IPS-NIHi7 (cell line): ENCODE measurements around the gene MED26.
"Not testable (repeated sequence)": the region's sequence is repeated elsewhere in the genome, so short reads cannot be mapped to it uniquely, and the experiment has no call there.

Experiments
- DNase-seq: peaks from one replicate; pipeline ENCODE4 v3.0.0; 2012; ENCODE audit warnings: mixed read lengths; ENCODE audit errors: extremely low spot score

MED26 gene

DNA sequence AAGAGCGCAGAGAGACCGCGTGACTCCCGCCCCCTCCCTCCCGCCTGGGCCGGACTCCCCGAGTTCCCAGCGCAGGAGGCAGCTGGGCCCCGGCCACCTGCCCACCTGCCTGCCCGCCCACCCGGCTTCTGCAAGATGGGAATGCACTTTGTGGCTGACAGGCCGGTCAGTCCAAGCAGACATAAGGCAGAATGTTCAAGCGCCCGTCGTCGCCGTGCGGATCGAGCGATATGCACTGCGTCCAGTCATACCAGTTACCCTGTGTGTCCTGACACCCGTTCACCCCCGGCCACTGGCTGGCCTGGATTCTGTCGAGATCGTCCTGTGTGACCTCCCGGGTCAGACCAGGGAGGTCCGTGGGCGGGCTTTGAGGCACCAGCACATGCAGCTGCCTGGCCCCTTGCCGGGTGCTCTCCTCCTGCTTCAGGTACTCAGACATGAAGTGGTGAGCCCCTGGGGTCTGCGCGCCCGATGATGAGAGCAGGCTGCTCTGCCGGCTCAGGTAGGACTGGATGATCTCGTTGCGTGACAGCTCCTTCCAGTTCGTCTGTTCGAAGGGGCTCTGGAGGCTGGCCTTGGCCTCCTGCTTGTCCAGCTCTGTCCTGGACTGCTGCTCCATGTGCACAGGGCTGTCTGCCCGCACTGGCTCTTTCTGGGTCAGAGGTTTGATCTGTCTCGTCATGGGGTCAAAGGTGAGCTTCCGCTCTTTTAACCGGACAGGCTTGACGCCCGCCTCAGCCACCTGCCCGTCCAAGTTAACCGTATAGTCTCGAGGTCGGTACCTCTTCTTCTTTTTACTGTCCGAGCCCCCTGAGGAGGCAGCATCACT is 51.9 kb downstream of the MED26 start:
- no peak for DNase-seq

DNA sequence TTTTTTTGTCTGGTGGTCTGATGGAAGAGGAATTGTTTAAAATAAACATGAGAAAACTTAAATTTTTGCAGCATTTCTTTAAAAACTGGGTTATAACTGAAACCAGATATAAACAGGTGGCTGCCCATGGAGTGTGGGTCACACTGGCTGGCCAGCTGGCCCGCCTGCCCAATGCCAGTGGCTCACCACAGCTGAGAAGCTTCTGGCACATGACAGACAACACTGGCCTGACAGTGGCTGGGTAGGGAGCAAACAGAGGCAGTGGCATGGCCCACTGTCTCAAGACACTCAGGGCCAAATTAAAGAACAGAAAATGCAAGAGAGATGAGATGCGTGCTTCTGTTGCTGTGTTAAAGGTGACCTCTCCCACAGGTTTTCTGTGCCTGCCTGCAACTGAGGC is 52.7 kb downstream of the MED26 start:
- no peak for DNase-seq

DNA sequence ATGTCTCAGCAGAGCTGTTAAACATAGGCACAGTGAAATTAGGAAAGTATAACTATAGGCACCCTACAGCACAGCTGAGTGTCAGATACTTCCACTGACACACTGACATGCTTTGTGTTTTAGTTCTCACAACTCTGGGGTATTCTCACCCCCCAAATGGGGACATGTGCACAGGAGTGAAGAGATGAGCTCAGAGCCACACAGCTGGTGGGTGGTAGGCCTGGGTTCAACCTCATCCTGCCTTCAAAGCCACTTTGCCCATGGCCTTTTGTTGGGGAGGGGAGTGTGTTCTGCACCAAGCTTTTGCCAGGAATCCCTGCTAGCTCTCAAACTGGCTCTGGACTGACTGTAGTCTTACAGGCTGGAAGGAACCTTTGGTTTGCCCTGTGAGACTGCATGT is 54.1 kb downstream of the MED26 start:
- DNase-seq = no peak

DNA sequence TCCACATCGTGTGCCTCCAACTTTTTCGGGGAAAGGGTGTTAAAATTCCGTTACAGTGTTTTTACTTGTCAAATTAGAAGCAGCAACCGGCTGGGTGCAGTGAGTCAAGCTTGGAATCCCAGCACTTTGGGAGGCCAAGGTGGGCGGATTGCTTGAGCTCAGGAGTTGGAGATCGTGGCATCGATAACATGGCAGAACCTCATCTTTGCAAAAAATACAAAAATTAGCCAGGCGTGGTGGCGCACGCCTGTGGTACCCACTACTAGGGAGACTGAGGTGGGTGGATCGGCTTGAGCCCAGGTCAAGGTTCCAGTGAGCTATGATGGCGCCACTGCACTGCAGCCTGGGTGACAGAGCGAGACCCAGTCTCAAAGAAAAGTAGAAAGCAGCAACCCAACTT is 54.7 kb downstream of the MED26 start:
- no peak for DNase-seq

DNA sequence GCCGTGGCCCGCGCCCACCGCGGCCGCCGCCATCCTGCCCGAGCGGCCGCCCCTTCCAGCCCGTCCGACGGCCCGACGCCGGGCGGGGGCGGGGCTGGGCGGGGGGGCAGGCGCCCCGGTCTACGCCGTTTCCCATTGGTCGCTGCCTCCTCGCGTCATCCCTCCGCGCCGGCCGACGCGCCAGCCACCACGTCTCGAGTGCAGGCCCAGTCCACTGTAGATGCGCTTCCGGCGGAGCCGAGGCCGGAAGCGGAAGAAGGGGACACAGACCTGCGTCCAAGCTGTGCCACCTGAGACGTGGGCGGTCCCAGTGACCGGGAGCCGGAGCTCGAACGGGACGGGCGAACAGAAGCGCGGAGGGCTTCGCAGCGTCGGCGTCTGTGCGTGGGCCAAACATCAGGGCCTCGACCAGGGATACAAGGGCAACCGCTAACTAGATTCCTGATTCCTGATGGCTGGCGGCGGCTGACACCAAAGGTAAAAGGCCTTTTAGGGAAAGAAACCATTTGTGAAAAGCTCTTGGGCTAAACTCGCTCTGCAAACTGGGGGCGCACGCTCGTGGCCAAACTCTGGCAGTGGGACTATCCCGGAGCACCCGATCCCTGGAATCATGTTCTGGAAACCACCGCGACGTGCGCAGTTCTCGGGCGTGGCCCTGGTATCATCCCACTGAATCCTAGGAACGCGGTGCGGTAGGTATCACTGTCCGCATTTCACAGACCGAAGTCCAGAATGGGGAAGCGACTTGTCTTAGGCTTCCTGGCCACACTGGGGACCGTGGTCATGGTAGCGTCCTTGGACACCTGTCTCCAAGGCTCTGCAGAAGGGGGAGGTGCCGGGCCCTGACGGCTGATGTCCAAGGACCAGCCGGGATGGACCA is 55.4 kb downstream of the MED26 start, which contains the start of gene SLC35E1:
SLC35E1 (minus strand) TSS at position 84 of the 880 bp plus-strand sequence; CDS start at position 33, 51 bp downstream.
- DNase-seq = peak; percentile 100

DNA sequence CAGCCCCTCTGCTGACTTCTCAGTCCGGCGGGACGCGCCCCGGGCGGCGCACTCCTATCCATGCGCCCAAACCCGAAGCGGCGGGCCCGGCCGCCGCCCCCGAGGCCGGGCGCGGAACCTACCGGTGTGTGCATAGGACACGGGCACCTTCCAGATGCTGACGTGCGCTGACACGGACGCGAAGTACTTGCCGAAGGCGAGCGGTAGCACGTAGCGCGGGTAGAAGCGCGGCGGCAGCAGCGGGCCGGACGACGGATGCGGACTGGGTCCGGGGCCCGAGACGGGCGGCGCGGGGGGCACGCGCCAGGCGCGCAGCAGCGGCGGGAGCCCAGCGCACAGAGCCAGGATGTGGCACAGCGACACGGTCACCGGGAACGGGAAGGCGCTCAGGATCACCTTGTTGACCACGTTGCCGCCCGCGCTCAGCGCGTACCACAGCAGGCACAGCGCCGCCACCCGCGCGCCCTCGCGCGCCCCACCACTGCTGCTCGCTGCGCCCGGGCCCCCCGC is 56.1 kb downstream of the MED26 start:
- DNase-seq = peak; percentile 38

DNA sequence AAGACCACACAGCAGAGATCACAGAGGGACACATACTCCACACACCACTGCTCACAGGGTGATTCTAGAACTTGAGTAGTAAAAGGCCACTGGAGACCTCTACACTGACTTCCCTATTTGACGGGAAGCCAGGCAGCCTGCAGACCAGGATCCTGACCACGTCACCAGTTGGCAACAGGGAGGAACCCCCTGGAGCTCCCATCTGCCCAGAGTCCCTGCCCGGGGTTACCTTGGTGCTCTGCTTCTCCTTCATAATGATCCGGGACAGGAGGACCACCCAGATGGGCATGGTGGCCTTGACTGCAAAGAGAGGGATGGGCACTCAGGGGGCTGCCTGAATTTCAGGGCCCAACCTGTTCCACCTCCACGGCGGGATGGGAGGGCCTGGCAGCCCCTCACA is 56.7 kb downstream of the MED26 start:
- DNase-seq = no peak

DNA sequence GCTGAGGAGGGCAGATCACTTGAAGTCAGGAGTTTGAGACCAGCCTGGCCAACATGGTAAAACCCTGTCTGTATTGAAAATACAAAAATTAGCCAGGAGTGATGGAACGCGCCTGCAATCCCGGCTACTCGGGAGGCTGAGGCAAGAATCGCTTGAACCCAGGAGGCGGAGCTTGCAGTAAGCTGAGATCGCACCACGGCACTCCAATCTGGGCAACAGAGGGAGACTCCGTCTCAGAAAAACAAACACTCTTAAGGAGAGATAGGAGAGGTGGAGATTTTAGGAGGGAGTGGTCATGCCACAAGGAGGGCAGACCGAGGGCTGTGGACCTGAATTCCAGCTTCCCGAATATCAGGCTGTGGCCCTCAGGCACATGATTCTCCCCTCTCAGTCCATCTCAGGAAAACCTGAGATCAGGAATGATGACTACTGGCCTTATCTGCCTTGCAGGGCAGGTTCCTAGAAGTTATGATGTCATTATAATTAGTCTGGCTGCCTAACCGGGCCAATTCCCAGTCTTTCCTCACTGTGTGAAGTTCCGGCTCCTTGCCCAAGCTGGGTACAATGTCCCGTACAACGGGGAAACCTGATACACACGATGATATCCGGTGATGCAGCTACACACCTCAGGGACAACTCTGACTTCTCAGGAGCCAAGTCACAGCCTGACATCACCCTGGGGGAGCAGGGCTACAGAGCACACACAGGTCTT is 58.2 kb downstream of the MED26 start:
- DNase-seq = no peak

DNA sequence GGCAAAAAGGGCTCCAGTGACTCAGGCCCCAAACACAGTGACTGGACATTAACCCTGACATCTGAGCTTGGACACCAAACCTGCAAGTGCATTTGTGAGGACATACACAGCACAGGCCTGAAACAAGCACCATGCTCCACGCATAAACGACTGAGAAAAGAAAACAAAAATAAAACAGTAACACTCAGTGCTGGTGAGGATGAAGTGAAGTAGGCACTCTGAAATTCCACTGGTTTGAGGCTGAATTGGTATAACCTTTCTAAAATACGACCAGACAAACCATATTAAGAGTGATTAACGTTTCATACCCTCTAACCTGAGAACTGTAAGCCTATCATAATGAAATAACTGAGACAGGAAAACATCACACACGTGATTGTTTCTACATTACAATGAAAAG is 61.3 kb downstream of the MED26 start:
- no peak for DNase-seq

DNA sequence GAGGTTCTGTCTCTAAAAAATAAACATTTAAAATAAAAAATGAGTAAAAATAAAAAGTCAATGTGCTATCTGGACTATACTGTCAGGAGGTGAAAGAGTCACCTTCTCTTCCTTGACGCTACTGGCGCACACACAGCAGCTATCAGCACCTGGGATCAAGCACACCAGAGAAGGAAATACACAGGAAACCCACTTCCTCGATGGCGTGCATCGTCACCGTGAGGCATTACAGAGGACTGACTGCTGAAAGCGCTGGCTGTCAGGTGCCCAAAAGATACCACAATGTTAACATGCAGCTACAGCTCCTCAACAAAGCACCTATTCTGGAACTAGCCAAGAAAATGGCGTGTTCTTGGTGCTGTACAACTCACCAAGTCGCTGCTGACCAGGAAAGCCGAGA is 61.8 kb downstream of the MED26 start:
- DNase-seq = no peak

DNA sequence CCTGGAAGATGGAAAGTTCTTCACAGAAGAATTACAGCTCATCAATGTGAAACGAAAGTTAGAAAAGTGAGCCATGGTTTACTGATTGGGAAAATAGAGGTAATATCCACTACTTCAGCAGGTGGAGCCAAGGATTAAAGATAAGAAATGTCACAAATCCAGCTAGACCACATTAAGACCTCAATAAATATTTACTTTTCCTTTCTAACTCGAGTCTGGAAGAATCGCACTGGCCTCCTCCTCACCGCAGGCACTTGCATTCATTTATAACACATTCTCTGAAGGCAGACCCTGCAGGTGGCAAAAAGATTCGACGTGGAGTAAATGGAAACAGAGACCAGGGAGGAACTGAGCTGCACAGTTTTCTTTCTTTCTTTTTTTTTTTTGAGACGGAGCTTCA is 63.2 kb downstream of the MED26 start:
- DNase-seq = no peak

DNA sequence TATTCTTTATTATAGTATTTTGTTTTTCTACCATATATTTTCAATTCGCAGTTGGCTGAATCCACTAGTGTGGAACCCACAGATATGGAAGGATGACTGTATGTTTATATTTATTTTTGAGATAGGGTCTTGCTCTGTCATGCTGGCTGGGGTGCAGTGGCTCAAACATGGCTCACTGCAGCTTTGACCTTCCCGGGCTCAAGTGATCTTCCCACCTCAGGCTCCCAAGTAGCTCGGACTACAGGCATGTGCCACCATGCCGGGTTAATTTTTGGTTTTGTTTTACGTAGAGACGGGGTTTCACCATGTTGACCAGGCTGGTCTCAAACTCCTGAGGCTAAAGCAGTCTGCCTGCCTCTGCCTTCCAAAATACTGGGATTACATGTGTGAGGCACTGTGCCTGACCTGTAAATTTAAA is 65.4 kb downstream of the MED26 start:
- DNase-seq = no peak

DNA sequence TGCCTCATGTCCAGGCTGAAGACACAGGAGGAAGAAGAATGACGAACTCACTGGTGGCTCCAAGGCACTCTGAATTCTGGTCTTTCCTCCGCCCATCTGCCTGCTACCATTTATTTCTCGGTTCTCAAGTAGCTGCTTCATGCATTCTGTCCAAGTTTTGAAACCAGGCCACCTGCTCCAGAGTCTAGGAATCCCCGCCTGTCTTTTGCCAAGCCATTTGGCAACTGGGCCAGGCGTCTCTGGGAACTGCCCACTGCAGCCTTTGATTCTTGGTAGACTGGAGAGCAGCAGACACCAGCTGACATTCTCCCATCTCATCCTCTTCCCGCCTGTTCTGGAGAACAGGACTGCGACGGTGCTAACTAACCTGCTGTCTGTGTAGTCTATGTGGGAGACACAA is 66.6 kb downstream of the MED26 start:
- DNase-seq = no peak

DNA sequence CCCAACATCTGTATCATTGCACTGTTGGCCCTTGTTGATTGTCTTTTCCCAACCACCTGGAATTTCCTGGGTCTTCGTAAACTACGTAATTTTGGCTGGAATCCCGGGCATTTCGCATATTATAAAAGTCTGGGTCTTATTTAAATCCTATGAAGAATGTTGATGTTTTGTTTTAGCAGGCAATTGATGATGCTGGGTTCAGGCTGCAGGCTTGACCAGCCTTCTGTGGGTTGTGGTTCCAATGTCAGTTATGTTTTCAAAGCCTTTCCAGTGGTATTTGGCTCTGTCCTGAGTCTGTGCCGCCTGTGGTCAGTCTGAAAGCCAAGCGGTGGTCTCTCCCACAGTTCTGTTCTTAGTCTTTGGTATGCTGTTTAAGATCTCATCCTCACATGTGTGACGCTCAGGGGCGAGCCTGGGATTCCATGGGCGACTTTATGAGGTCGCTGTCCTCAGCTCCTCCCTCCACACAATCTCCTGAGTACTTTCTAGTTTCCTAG is 68.2 kb downstream of the MED26 start:
- DNase-seq = no peak

DNA sequence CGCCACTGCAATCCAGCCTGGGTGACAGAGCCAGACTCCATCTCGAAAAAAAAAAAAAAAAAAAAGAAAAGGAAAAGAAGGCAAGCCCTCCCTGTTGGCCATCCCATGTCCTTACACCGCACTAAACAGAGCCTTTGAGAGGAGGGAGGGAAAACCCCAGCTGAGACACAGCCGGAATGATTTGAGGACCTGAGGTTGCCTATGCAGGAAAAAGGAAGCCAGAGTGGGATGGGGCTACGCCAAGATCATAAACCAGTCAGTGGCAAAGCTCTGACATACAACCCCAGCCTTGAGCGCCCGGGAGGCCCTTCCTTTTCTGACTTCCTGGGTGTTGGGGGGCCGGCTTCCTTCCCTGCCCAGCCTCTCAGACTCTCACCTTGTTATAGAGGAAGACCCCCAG is 73.2 kb downstream of the MED26 start:
- DNase-seq = no peak

DNA sequence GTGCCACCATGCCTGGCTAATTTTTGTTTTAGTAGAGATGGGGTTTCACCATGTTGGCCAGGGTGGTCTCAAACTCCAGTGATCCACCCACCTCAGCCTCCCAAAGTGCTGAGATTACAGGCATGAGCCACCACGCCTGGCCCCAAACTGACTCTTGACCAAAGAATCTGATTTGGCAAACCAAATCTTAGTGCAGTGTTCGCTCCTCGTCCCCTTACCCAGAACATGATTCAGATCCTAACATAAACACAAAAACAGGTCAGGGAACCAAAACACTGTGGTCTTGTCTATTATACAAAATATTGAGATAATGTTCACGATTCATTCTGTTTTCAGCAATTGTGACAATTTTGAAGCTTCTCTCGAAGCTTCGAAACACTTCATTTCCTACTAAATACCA is 76.1 kb downstream of the MED26 start:
- DNase-seq = not testable (repeated sequence)

DNA sequence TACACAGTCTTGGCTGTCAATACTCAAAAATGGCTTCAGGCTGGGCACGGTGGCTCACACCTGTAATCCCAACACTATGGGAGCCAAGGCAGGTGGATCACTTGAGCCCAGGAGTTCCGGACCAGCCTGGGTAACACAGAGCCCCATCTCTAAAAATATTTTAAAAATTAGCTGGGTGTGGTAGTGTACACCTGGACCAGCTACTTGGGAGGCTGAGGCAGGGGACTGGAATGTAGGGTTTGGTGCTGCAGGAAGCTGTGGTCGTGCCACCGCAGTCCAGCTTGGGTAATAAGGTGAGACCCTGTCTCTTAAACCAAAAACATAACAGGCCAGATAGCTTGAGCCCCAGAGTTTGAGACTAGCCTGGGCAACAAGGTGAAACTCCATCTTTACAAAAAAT is 79.0 kb downstream of the MED26 start:
- DNase-seq = no peak

DNA sequence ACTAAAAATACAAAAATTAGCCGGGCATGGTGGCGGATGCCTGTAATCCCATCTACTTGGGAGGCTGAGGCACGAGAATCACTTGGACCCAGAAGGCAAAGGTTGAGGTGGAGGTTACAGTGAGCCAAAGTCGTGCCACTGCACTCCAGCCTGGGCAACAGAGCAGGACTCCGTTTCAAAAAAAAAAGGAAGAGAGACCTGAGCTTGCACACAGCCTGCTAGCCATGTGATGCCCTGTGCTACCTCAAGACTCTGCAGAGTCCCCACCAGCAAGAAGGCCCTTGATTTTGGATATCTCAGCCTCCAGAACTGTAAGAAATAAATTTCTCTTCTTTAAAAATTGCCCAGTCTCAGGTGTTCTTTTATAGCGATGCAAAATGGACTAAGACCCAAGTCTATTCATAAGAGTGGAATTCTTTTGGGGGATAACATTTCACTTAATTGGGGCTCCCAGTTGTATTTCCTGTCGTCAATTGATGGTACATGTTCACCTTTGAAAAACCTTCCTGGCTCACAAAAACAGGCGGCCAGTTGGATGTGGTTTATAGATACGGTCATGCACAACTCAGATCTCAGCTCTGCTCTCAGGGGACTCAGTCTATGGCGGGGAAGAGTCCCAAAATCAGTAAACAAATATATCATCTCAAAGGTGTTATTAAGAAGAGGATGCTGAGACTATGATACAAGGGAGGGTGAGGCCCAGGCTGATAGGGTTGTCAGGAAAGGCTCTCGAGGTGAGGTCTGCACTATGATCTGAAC is 83.4 kb downstream of the MED26 start:
- no peak for DNase-seq

DNA sequence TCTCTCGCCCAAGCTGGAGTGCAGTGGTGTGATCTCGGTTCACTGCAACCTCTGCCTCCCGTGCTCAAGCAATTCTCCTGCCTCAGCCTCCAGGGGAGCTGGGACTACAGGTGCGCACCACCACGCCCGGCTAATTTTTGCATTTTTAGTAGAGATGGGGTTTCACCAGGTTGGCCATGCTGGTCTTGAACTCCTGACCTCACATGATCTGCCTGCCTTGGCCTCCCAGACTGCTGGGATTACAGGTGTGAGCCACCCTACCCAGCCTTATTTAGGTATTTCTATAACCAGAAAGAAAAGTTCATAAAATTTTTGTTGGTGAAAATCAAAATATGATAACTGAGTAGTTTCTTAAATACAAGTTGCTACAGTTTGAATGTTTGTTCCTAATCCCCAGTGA is 84.3 kb downstream of the MED26 start:
- not testable (repeated sequence) for DNase-seq

DNA sequence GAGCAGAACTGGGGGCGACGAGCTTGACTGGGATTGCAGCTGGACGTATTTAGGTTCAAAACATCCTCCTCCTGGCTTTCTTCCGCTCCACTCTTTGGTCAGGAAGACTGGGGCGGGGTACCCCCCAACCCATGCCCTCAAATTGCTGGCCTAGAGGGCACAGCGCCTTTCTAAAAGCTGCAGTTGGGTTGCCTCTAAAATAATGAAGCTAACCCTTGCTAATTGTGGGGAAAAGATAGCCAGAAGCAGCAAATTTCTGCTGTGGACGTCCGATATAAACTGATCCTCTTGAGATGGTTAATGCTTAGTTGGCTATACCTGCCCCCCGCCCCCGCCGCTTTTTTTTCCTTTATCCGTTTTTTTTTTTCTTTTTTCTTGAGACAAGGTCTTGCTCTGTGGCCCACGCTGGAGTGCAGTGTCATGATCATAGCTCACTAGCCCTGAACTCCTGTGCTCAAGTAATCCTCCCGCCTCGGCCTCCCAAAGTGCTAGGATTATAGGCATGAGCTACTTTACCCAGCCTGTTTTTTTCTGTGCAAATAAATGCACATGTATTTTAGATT is 85.0 kb downstream of the MED26 start:
- no peak for DNase-seq
